ENCODE results near the gene COQ10A.

The COQ10A gene

GRCh38 chr12:56266693-56267442 is at the start of gene COQ10A:
Gene COQ10A, plus strand, starts transcription at chr12:56266942. Its CDS starts 177 bp downstream, at chr12:56267119.
- peak; percentile 91 for DNase-seq

DNA sequence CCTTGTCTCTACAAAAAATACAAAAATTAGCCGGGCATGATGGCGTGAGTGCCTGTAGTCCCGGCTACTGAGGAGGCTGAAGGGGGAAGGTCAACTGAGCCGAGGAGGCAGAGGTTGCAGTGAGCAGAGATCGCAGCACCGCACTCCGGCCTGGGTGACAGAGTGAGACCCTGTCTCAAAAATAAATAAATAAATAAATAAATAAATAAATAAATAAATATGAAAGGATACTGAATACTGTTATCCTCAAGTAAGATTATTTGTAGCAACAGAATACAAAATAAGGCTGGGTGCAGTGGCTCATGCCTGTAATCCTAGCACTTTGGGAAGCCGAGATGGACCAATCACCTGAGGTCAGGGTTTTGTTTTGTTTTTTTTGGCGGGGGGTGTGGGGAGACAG is 46.9 kb upstream of the COQ10A start:
- no peak for DNase-seq

- peak; percentile 8 for DNase-seq
Measured at GRCh38 chr12:56220611-56221231, 46.0 kb upstream of the COQ10A start.

DNA sequence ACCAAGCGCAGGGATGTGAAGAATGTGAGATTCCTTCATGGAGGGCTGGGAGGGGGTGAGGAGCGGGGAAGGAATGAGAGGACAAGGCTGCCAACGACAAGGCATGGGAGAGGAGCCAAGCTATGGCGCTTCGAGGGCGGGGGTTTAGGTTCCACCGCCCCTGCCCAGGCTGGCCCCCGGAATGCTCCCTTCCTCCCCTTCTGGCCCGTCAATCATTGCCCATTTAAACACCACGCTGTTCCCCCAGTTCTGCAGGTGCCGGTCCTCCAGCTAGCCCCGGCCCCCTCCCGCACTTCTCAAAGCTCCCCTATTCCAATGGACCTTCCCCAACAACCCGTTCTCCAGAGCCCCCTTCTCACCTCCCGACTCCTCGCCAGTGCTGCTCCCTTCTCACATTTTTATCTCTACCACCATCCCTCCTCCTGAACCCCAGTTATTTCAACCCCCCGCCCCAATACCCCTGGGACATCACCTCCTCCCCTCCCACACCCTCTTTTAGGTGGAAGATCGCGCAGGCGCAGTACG is 45.4 kb upstream of the COQ10A start:
- no peak for DNase-seq

- DNase-seq, result peak; percentile 93
Measured at GRCh38 chr12:56221757-56222530, 44.8 kb upstream of the COQ10A start, which contains the start of gene RNF41. Gene RNF41, minus strand, starts transcription at chr12:56221922. Its CDS starts 7,875 bp downstream, at chr12:56214047.

DNA sequence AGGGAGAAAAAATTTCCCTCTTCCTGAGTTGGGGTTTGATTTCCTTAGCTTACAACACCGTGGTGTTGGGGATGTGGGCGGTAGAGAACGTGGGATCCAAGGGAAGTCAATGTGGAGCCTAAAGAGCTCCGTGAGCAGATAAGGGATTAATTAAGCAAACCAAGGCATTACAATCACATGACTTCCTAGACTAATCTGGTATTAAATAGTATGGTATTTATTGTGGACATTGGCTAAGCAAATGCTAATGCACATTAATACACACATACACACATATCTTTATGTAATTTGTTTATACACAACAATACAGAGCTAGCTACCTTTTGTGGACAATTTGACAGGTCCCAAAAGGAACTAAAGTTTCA is 44.2 kb upstream of the COQ10A start:
- DNase-seq, result no peak

DNA sequence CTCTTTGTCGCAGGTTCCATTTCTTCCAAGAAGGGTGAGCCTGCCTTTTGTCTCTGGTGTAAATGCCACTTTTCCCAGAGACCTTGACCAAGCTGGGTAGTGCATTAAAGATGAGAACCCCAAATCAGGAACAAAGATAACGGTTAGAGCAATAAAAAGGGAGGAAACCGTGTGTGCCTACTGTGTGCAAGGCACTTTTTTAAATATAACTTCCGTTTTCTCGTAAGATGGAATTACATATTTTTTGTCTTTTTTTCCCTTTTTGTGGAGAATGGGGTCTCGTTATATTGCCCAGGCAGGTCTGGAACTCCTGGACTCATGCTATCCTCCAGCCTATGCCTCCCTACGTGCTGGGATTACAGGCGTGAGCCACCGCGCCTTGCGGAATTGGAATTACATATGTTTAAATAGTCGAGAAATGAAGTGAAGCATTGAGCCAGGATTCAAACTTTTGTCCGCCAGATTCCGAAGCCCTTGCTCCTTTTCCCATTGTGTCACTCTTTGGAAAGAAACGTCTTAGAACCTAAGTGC is 43.1 kb upstream of the COQ10A start:
- DNase-seq, result no peak

DNA sequence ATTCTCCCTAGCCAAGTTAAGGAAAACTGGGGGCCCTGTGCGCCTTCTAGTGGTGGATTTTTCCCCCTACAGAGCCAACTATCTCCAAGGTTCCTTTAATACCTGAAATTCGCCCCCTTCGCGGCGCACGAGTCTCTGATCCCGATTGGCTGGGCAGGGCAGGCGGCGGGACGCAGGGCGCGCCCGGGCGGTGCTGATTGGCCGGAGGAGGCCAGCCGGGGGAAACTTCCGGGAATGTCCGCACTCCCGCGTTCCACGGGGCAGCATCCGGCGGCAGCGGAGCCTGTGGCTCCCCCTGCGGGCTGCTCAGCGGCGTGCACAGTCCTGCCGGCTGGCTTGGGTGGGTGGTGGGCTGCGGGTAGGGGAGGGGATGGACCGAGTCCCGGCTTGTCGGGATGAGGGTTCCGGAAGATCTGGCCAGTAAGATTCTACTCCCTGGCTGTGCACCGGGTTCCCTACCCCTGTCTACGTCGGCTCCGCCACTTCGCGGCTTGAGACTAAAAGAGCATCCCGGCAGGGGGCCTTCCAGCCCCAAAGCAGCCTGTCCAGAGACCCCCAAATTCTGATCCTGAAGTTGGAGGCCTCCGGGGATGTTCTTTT is 42.5 kb upstream of the COQ10A start, which contains the start of gene NABP2:
NABP2 (plus strand) TSS at position 241 of the 600 bp plus-strand sequence. CDS start 515 bp downstream, outside the sequence.
- DNase-seq, result peak; percentile 94

- no peak for DNase-seq
Measured at GRCh38 chr12:56224954-56225353, 41.8 kb upstream of the COQ10A start.

DNA sequence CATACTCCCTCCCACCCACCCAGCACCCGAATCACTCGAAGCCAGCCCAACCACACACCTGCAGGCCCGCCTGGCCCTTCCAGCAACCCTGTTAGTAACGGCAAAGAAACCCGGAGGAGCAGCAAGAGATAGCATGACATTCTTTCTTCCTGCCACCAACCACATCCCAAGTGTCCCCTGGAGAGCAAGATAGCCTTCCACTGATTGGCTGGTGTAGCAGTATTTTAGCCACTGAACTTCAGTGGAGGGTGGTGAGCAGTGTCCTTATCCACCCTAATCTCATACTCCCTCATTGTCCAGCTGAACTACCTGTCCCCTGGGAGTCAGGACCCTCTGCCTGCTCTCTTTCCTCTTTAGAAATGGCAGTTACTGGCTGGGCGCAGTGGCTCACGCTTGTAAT is 37.7 kb upstream of the COQ10A start:
- no peak for DNase-seq

DNA sequence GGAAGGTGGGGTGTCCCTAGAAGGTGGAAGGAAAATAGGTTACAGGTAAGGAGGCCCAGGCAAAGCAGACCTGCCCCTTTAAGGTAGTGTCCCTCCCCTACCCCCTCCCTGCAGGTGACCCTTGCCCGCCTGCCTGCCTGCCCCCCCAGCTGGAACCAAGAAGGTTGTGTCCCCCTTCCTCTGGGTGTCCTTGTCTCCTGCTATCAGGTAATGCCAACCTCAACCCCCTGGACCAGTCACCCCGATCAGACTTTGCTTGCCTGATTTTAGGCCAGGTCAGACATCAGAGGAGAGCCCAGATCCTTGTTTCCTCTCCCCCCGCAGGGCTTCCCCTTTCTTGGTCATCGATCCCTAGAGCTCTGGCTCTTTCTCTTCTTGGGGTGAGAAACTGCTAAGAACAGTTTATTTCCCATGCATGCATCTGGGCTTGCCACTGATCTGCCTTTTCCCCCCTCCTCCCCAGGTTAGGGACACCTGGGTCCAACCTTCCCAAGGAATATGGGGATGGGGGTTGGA is 36.8 kb upstream of the COQ10A start, which contains the start of gene SLC39A5:
SLC39A5 (plus strand) TSS at position 136 of the 516 bp plus-strand sequence. CDS start 1,224 bp downstream, outside the sequence.
- no peak for DNase-seq

GRCh38 chr12:56230432-56231183 is 36.1 kb upstream of the COQ10A start:
- no peak for DNase-seq

DNA sequence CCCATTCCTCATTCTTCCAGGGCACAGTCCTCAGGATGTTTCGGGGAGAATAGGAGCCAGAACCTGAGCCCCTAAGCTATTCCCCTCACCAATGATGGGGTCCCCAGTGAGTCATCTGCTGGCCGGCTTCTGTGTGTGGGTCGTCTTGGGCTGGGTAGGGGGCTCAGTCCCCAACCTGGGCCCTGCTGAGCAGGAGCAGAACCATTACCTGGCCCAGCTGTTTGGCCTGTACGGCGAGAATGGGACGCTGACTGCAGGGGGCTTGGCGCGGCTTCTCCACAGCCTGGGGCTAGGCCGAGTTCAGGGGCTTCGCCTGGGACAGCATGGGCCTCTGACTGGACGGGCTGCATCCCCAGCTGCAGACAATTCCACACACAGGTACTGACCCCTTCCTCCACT is 35.6 kb upstream of the COQ10A start:
- DNase-seq, result no peak

DNA sequence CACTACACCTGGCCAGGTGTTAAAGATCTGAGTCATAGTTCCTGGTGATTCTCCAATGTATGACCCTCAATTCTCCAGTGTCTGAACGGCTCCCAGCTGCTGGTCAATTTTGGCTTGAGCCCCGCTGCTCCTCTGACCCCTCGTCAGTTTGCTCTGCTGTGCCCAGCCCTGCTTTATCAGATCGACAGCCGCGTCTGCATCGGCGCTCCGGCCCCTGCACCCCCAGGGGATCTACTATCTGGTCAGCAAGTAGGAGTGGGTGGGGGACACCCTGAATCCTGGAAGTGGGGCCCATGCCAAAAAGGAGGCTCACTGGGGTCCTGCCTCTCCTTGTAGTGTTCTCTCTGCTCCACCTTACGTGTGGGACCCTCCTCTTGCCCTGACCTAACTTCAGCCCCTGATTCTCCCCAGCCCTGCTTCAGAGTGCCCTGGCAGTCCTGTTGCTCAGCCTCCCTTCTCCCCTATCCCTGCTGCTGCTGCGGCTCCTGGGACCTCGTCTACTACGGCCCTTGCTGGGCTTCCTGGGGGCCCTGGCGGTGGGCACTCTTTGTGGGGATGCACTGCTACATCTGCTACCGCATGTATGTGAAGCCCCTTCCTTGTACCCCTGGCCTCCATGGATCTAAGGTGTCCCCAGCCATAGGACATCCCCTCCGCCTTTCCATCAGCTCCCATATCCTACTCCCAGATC is 31.9 kb upstream of the COQ10A start:
- no peak for DNase-seq

DNA sequence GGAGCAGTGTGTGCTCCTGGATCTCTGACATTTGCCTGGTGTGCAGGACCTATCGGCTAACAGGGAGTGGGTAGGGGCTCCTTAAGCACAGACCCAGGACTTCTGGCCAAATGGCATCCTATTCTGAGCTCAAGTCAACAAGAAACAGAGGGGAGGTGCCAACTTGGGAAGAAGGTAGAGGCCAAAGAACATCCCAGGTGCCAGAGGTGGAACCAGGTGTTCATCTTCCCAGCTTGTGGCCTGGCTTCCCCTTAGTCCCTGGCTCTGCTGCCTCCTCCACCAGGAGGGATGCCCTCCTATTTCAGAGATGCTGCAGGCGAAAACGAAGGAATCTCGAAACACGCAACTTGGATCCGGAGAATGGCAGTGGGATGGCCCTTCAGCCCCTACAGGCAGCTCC is 30.7 kb upstream of the COQ10A start:
- no peak for DNase-seq

DNA sequence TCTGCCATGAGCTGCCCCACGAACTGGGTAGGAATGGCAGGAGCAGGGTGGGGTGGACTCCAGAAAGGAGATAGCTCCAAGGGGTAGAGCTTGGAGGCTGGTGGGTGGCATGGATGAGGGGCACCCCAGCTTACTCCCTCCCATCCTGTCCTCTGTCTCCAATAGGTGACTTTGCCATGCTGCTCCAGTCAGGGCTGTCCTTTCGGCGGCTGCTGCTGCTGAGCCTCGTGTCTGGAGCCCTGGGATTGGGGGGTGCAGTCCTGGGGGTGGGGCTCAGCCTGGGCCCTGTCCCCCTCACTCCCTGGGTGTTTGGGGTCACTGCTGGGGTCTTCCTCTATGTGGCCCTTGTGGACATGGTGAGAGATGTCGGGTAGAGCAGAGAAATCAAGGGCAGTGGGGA is 29.8 kb upstream of the COQ10A start:
- DNase-seq, result no peak

DNA sequence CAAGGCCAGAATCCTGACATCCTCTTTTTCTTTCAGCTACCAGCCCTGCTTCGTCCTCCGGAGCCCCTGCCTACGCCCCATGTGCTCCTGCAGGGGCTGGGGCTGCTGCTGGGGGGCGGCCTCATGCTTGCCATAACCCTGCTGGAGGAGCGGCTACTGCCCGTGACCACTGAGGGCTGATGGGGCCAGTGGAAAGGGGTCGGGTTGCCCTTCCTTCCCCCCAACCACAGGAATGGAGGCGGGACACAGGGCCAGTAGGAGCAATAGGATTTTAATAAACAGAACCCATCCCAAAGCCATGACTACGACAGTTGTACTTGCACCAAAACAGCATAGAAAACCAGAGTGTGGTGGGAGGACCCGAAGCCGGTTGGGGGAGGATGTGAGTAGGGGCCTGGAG is 29.2 kb upstream of the COQ10A start:
- no peak for DNase-seq

DNA sequence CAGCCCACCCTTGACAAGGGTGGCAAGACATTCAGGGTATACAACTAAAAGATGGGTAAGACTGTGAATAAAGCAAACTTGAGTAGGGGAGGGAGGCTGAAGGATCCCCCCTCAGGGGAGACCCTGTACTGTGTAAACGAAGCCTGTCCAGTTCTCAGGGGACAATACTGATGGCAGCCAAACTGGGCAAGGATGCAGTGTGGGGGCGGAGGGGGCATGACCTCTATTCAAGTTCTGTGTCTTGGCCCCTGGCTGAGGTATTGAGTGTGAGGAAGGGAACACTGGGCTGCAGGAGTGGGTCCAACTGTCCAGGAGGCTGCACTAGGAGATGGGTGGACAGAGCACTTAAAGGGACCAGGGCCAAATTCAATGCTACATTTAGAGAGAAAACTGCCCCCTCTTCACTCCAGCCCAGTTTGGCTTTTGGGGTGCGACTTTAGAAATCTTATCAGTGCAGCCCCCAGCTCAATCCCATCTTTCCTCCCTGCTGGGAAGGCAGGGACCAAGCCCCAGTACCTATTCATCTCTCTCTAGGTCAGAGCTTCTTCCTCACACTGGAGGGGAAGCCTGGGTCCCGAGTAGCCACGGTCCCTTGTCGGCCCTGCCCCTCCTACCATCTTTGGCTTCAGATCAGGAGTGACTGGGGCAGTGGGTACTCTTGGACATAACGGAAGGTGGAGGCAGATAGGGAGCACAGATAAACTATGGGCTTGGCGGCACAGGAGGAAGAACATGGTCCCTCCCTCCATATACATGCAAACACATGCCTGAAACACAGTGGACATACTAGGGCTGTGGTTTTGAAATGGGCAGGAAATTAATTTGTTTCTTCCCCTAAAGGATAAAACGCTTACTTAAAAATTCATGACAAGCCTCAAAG is 25.1 kb upstream of the COQ10A start:
- no peak for DNase-seq

DNA sequence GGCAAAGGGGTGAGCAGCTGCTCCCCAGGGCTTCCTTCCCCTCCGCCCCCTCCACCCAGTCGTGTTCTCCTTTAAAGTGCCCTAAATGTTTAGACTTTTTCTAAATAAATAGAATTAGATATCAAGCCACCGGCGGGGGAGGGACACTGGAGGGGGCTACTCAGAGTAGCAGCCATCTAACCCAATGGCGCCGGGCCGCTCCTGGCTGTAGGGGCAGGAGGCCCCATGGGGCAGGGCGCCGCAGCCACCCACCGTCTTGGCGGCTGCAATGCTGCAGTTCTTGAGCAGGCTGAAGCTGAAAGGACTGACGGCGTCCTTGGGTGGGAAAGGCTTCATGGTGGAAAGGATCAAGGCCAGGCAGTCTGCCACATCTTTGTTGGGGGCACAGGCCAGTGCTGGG is 23.8 kb upstream of the COQ10A start:
- no peak for DNase-seq

DNA sequence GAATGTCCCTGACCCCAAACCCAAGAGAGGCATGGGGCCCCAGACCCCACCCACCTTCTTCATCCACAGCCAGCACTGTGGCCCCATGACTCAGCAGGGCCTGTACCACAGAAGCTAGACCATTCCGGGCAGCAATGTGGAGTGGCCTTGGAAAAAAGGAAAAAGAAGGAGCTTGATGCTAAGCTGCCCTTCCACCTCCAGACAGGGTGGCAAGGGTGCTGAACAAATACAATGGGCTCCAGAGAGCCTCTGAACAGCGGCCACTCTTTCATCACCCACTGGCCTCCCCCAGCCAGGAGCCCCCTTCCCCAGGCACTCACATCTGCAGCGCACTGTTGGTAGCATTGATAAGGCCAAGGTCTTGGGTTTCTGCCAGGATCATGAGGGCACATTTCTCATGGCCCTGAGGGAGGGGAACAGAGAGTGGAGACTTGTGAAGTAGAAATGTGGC is 23.0 kb upstream of the COQ10A start:
- no peak for DNase-seq
